ENCODE measurements around the gene TTN.

TTN gene

DNA sequence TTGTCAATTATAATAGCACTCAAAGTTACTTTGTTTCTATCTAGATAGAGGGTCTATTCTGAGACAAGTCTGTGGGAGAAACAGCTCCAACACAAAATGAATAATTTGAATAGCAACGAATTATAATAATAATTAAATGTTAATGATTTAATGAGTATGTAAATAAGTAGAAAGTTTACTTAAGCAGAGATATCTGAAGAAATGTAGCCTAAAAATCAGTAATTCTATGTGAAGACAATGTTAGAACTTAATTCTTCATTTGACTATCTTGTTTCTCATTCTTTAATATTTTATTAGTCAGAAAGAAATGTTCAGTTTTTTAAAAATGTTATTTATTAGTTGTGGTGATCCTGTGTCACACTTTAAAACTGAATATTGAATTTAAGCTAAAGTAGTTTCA is 165.7 kb downstream of the TTN start:
- DNase-seq, result no peak

DNA sequence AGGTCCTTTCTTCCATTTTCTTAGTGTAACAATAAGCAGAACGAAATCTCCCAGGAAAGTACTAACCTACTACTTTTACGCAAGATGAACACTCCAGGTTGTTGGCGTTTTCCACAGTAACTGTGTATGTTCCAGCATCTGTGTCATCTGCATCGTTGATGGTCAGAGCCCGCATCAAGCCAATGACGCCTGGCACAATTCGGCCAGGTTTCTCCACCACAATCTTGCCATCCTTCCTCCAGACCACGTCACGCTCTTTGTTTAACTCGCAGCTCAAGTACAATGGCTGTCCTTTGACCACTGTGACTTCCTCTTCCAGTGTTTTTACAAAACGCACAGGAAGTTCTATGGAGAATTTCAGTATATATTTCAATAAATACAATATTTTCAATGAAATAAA is 171.3 kb downstream of the TTN start:
- no peak for DNase-seq

DNA sequence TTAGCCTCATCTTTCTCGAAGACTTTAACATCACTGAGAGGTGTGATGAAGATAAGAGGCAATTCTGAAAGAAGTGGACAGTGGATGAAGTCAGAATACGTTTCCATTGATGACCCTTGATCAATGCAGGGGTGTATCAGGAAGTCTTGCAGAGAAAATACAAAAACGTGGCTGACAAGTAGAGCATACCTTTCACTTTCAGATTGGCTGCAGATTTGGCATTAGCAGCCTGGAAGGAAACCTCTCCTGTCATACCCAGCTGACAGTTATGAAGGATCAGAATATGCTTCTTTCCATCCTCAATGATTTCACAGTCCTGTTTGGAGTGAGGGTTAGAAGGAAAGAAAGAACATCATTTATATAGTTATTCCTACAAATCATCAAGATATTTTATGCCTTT is 174.5 kb downstream of the TTN start:
- no peak for DNase-seq

DNA sequence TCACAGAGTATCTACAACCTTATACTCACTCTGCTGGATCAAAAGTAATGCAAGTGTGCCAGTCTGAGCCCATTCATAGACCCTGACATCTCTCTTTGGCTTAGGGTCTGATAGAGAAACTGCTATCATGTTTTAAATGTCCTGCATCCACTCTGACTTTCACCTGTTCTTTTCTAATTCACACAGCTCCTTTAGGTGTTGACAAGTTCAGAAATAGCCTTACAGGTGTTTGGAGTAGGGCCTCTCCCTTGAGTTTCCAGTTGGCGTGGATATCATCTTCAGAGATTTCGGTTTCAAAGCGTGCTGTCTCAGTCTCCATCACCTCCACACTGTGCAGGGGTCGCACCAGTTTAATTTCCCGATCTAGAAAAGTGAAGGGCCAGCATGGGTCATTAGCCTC is 176.6 kb downstream of the TTN start:
- no peak for DNase-seq

DNA sequence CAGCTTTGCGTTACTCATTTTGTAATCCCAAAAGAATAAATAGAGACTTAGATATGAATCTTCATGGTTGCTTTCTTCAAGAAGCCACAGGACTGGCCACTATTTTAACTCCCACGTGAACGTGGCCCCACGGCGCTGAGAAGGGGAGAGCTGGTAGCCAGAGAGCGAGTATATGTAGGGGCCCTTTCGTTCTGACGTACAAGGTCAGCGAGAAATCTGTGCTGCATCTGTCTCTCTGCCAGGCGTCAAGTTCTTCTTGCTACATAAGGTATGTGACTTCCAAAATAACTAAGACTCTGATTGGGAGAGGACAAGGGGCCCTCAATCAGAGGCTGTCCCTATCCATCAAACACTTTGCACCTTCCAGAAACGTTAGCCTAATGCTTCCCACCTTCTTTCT is 177.8 kb downstream of the TTN start:
- no peak for DNase-seq

DNA sequence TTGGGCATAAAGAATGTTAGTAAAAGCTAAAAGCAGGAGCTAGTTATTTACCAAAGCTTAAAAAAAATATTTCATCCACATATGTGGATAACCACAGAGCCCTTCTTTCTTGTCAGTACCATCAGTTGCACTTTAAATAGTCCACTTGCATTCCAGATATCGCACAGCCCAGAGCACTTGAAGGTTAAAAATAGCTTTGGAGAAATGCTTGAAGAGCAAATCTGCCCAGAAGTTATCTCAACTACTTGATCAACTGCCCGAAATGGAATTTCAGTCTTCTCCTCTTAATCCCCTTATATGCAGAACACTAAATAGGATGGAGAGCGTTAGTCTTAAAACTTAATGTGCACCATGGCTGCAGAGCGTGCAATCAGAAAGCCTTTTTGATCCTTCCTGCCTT is 178.6 kb downstream of the TTN start:
- no peak for DNase-seq

DNA sequence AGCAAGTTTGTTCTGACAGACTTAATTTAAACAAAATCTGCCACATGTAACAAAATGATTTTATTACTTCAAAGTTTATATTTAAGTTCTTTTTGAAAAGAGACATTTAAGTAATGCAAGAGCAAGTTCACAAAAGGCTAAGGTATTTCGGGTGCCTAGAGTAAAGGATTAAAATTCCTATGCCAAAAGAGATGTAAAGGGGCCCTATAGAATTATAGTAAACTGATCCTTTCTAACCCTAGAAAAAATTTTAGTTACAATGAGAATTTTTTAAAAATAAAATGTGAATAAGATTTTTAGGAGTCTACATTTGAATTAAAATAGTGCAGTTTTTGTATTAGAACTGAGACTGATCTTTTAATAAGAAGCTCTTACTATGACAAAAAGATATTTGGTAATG is 179.8 kb downstream of the TTN start:
- DNase-seq, result no peak

DNA sequence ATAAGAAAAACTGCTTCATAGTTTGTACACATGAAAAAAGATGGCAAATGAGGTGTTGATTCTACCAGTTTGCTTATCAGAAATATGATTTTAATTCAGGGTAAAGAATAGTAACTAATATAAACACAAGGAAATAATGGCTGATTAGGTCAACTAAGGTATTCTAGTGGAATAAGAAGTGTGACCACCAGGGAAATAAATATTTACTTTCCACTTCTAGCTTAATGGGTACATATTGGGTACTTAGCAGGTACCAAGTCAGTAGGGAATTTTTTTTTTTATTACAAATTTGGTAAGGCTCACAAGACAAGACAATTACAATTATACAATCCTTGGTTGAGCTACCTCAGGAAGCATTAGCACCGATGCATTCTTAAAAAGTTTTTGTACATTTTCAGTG is 191.3 kb downstream of the TTN start:
- no peak for DNase-seq

DNA sequence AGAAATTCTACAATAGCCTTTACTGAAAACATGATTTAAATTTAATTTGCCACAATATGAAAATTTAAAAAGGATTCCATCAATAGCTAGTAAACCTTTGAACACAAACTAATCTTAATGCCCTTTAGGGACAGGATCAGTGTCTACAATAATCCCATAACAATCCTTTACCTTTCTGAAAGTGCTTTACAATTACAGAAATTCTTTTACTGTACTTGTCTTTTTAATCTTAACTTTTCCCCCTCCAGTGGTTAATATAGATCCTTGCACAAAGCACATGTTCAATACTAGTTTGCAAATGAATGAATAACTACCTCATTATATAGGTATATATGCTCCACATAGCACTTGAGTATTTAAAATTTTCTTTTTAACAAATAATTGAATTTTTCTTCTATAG is 204.3 kb downstream of the TTN start:
- no peak for DNase-seq

DNA sequence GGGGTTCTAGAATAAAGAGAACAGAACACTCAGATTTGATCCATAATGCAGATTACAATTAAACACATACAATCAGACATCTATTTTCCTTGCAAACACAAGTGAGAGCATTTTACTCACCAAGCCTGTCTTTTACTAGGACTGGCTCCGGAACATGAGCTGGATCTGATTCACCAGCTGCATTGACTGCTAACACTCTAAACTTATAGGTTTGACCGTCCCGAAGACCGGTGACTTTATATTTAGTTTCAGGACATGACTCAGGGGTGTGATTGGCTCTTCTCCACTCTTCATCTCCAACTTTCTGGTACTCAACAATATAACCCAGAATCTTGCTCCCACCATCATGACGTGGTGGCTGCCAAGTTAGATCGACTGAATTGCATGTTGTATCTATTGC is 214.6 kb downstream of the TTN start:
- no peak for DNase-seq

DNA sequence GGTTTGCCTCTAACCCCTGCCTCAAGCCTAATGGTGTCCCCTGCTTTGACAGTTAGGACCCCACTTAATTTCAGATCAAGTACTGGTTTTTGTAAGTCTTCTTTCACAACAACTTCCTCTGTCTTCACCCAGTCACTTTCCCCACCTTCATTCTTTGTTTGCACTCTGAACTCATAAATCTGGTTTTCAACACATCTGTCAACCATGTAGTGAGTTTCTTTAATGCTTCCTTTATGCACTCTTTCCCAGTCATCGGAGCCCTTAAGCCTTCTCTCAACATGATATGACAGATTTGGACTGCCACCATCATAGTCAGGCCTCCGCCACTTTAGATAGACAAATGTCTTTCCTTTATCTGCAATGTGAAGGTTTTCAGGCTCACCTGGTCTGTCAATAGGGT is 217.9 kb downstream of the TTN start:
- no peak for DNase-seq

DNA sequence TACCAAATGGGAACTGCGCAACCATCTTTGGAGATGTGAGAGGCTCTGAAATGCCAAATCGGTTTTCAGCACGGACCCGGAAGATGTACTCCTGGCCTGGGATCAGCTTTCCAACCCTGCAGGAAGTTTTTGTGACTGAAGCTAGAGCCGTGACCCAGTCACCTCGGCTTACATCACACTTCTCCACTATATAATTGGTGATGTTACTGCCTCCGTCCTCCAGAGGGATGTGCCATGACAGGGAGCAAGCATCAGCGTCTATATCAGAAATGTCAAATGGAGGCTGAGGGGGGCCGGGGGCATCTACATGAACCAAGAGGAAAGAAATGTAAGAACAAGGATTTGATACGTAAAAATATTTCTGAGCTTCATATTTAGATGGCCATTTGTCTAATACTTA is 222.6 kb downstream of the TTN start:
- no peak for DNase-seq

DNA sequence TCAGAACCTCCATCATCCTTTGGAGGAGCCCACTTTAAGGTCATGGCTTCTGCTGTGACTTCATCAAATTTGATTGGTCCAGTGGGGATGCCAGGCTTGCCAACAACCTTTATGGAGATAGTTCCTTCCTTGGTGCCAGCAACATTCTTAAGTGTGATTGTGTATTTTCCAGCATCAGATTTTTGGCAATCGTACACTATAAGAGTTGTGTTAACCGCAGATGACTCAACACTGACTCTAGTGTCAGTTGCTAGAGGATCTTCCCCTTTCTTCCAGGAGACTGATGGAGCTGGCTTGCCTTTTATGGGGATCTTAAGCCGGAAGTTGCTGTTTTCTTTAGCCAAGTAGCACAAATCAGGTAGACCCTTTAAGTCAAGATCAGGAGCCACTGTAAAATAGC is 228.2 kb downstream of the TTN start:
- no peak for DNase-seq

DNA sequence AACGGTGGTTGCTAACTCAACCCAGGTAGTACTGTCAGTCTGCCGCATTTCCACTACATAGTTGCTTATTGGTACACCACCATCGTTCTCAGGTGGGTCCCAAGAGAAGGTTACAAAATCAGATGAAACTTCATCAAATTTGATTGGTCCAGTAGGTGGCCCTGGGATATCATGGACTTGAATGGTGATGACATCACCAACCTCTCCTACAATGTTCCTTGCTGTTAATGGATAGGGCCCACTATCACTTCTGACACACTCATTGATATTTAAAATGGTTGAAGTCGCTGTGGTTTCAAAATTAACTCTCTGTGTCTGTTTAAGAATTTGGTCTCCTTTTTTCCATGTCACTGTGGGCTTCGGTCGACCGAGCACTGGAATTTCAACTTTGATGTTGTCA is 232.4 kb downstream of the TTN start:
- no peak for DNase-seq

DNA sequence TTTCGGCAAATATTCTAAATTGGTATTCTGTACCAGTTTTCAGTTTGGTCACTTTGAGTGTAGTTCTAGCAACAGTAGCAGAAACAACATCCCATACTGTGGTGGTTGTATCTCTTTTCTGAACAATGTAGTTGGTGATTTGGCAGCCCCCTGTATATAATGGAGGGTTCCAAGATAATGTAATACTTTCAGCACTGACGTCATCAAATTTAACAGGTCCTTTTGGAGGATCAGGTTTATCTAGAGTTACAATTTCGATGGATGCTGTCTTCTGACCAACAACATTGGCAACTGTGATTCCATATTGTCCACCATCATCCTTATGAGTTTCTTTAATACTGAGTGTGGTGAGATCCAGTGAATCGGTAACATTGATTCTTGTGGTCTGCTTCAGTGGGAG is 239.0 kb downstream of the TTN start:
- DNase-seq, result no peak

DNA sequence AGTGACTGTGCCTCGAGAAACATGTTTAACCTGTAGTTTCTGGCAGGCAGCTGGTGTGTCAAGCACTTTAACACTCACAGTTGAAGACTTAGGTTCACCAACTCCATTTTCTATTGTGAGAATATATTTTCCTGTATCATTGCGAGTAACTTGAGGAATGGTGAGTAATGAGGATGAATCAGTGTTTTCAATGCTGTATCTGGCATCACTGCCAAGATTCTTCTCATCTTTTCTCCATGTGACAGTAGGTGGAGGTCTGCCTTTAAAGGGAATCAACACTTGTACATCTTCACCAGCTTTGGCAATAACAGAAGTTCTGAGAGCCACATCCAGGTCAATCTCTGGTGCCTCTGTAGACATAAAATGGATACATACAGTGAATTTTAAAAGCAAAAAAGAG is 254.2 kb downstream of the TTN start:
- no peak for DNase-seq

DNA sequence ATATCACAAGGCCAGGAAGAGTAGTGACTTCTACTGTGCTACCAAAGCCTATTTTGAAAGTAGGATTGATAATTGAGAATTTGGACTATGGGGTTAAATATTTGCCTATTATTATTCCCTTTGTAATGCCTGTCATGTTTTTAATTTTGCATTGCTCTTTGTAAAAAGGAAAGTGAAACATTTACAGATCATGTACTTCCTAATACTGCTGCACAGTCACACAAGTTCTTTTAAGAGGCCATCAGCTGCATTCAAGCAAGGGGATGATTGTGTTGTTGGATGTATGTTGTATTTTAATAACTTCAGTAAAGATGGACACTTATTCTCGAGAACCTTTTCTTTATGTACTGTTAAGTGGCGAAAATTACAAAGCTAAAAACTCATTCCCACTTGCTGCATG is 256.9 kb downstream of the TTN start:
- no peak for DNase-seq

DNA sequence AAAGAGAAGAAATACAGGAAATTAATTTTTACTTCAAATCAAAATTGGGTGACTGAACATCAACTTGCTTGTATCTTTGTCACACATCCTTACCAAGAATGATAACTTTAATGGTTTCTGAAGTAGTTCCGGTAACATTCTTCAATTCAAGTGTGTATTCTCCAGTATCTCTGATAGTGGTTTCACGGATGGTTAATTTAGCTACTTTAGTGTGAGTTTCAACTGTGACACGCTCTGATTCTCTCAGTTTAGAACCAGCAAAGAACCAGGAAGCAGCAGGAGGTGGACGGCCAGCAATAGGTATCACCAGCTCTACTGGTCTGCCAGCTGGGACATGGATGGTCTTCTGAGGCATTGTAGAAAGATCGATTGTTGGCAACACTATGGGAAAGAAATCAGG is 264.7 kb downstream of the TTN start:
- no peak for DNase-seq

DNA sequence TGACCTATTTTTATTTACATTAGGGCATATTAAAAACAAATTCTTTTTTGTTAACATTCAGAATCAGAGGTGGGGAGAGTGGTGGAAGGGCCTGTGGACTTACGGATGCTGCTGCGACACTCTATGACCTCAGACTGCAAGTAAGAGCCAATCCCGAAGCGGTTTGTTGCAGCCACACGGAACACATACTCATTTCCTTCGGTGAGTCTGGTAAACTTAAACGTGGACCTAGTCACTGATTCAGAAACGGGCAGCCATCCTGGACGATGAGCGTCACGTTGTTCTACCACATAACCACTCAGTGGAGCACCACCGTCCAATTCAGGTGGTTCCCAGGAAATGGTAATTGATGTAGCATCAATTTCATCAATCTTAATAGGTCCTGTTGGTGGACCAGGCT is 265.1 kb downstream of the TTN start:
- DNase-seq, result no peak

DNA sequence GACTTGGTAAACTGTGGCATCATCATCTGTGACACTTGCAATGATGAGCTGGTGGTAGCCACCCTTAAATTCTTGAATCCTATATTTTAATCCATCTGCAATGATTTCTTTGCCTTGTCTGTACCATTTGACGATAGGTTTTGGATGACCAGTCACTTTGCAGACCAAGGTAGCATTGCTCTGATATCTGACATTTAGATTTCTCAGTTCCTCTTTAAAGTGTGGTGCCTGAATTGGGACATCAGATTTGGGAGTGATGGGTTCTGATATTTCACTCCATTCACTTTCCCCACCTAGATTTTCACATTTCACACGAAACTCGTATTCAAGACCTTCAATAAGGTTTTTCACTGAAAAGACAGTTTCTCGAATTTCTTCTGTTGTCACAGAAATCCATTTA is 271.2 kb downstream of the TTN start:
- no peak for DNase-seq

DNA sequence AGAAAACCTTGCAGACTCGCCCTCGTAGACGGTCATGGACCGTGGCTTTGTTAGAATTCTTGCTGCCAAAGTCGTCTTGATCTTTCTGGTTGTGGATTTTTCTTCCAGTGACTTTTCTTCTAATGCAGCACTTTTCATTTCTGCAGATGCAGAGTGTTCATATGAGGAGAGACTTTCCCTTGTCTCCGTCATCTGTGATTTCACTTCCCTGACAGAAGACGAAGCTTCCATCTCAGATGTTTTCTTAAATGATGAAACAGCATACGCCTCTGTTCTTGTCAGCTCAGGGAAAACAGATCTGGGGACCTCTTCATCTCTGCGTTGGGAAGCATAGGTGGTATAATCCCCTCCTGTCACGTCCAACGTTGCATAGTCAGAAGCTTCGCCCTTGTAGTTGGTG is 276.1 kb downstream of the TTN start:
- no peak for DNase-seq

DNA sequence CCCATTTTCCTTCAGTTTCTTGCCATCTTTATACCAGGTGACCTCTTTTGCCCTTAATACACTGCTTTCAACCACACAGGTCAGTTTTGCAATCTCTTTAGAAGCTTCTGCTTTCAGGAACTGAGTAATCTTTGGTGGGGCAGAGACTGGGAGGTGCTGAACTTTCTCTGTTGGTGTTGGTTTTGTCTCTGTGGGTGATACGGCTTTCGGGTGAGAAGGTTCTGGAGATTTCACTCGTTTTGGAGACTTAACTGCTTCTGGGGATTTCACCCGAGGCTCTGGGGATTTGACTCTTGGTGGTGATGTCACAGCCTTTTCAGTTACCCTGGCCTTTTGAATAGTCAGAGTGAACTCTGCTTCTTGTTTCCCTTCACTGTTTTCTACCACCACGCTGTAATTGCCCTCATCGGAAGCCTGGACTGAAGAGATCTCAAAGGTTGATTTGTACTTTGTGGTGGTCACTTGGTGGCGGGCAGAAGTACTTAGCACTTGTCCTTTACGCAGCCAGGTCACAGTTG is 276.5 kb downstream of the TTN start:
- no peak for DNase-seq

DNA sequence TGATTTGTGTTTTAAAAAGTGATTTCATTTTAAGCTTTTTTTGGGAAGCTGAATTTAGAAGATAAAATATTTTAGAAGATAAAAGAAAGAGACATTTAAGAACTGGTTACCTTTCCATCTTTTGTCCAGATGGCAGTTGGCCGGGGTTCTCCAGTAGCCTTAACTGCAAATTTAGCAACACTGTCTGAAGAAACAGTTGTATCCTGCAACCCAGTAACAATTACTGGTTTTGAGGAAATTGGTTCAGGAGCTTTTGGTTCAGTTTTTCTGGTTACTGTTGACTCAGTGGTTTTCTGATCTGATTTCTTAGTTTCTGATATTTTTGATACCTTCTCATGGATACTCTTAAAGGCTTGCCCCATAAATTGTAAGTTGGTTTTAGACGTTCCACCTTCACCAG is 277.1 kb downstream of the TTN start:
- DNase-seq, result no peak

DNA sequence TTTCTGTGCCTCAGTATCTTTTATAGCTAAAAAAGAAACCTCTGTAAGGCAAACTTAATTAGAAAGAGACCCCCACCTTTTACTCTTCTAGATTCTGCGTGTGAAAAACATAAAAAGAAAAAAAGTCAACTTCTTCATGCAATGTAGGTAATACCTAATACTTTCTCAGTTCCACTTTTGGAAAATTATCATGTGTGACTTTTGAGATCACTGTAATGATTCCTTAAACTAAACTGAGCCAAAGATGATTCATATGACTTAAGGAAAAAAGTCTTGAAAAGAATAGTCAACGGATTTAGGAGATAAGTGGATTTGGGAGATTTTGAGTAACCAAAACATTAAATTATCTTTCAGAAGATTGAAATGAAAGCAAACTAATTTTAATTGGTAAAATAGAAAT is 278.0 kb downstream of the TTN start:
- DNase-seq, result no peak

DNA sequence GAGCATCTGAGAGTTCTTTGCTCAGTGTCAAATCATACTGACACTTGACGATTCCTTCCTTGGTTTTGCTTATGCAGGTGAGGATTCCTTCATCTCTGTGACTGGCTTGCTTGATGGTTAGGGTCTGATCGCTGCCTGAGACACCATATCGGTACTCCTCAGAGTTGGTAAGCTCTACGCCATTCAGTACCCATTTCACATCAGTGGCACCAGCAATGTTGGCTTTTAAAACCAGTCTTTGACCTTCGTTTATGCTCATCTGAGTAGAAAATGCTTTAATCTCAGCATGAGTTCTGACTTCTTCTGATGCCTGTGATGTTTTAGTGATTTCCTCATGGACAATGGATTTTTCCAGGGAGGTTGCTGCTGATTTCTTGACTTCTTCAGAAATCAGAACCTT is 278.6 kb downstream of the TTN start:
- DNase-seq, result no peak

DNA sequence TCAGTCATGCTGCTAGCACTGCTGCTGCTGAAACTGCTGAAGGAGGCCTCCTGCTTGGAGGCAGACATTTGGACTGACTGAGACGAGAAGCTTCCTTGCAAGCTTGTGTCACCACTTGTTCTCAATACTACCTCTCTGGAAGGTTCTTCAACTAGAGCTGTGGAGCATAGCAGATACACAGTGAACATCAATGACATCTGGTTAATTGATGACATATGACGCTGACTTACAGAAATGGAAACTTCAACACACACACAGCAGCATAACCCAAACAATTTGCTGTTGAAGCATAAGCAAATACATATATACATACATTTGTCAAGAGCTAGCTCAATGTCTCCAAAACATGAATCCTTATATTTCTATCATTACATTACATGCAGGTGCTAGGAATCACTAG is 279.6 kb downstream of the TTN start:
- no peak for DNase-seq
